Glomerular endothelial cell (primary cell): Measurements from ENCODE around the gene GPR63. TPM values are rescaled to one million over a fixed set of nuclear protein-coding genes. Genes with fewer than 3 reads are reported as not detected.

Source experiments
- DNase-seq: peaks from one replicate; pipeline ENCODE4 v3.0.0-alpha.2; 2011; ENCODE audit warnings: low read depth, low spot score; ENCODE audit errors: extremely low read depth
- total RNA-seq: library from RNA; depleted of rRNA; stranded (reverse); fragments of >200 nt; gene quantifications from 2 replicates; pipeline ENCODE4 v1.2.3, GENCODE V29; 2015

Gene GPR63
- total RNA-seq, 1 donor from 2014 or later = 0.23 TPM

- no peak for DNase-seq
Observed at GRCh38 chr6:96766769-96767168, 70.5 kb downstream of the GPR63 start.

DNA sequence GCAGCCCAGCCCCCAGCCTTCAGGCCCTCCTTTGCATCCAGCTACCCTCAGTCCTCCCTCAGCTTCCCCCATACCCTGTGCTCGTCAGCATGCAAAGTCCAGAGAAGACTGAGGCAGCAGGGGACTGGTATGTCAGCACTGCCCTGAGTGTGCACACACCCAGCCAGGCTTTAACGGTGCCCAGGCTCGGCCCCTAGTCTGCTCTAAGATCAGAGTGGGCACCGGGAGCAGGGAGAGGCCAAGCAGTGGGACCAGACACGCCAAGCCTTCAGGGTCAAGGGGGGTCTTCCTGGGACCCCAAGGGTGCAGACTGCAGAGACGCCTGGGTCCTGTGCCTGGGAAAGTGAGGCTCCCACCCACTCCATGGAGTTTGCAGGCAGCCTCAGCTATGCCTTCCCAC lies 74.7 kb downstream of the GPR63 start:
- no peak for DNase-seq

- no peak for DNase-seq
Observed at GRCh38 chr6:96761794-96762193, 75.5 kb downstream of the GPR63 start.

DNA sequence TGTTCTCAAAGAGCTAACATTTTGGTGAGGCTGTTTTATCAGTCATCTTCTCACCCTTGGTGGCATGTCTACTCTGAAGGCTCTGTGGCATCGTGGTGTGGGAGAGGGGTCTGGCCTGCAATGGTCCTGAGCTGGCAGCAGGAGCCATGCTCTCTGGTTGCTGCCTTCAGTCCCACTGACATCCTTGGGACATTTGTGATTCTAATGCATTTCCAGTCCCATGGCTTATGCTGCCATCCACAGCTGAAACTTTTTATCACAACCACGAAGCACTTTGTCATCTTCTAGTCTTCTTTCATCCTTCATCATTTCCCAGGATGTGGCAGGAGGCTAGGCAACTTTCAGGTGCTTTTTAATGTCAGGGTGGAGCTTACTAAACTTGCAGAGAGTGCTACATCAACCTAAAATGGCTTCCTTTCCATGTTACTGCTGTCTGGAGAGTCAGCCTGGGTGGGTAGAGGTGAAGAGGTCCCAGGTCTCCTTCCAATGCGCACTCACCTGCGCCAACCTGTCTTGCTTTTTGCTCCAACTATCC lies 77.1 kb downstream of the GPR63 start:
- no peak for DNase-seq

- DNase-seq = no peak
Observed at GRCh38 chr6:96755096-96755495, 82.2 kb downstream of the GPR63 start.

- DNase-seq = no peak
Observed at GRCh38 chr6:96749891-96750290, 87.4 kb downstream of the GPR63 start.

Other genes starting within 250 kb of the GPR63 start
- gene NDUFAF4, start 60.4 kb upstream of the GPR63 start, total RNA-seq = 19.3 and 31.4 TPM in 2 replicates
- 0.10 TPM in 1 of 2 replicates, not detected in the other for gene KLHL32, start 87.3 kb upstream of the GPR63 start, total RNA-seq